A549 (cell line): ENCODE results near the gene GNG2. TPM values are rescaled to one million over a fixed set of nuclear protein-coding genes. Genes with fewer than 3 reads are reported as not detected.

ENCODE experiments used
- ATAC-seq, 2 experiments: fragments of 200-7000 bp in 1 of 2; fragments of >200 bp in 1 of 2; cut with Nextera tagmentation in 1 of 2; cut with Tn5 transposase in 1 of 2; 3 replicates each; pipeline versions ENCODE4 v1.8.0 to v1.9.1; 2018 to 2020; ENCODE audit warnings: mild to moderate bottlenecking in 1 of 2, moderate library complexity in 1 of 2
- CTCF ChIA-PET: fragments of 300-600 bp; sonication (Branson Sonifier 250); formaldehyde crosslinking; extraction: SDS; loops from one replicate; lab custom pipeline; 2021; ENCODE audit warnings: antibody characterized with exemption, inconsistent platforms; lab: Yijun Ruan, JAX
- POLR2A ChIA-PET: fragments of 350-600 bp; formaldehyde crosslinking; extraction: SDS; loops from one replicate; lab custom pipeline; 2021; ENCODE audit warnings: antibody characterized with exemption, inconsistent platforms; lab: Yijun Ruan, JAX
- DNase-seq, 2 experiments: peaks; one replicate each; pipeline versions ENCODE4 v3.0.0 to v3.0.0-alpha.2; 2011 to 2016; ENCODE audit warnings: low read depth in 1 of 2, low spot score in 1 of 2
- FAIRE-seq: peaks from 2 replicates; lab custom pipeline; 2011; peaks lifted over from hg19 to GRCh38; lab: Jason Lieb, UNC
- H3K27ac ChIP-seq, 2 experiments: fragments of >200 bp; sonication (Bioruptor Twin); formaldehyde crosslinking; 3 replicates each; pipeline ENCODE4 v1.5.1; 2016 to 2017
- H3K4me1 ChIP-seq: fragments of >200 bp; sonication (Bioruptor Twin); formaldehyde crosslinking; 3 replicates; pipeline ENCODE4 v1.6.1; 2016
- H3K4me2 ChIP-seq: fragments of >200 bp; sonication (Bioruptor Twin); formaldehyde crosslinking; 3 replicates; pipeline ENCODE4 v1.6.1; 2016
- H3K4me3 ChIP-seq: fragments of >200 bp; sonication (Bioruptor Twin); formaldehyde crosslinking; 3 replicates; pipeline ENCODE4 v1.5.1; 2016
- H3K9me3 ChIP-seq: fragments of >200 bp; sonication (Bioruptor Twin); formaldehyde crosslinking; 3 replicates; pipeline ENCODE4 v1.6.1; 2016
- ATOH8 ChIP-seq: fragments of 250-450 bp; sonication (Bioruptor Pico); IDR thresholded peaks from 2 replicates; pipeline ENCODE4 v1.5.0; 2020; ENCODE audit warnings: low read depth, mild to moderate bottlenecking, moderate library complexity
- BHLHE40 ChIP-seq: IDR thresholded peaks from 2 replicates; pipeline ENCODE4 v1.6.1; 2012; ENCODE audit warnings: low read depth, low read length, inconsistent platforms
- CTCF ChIP-seq: fragments of >200 bp; sonication (Bioruptor Twin); formaldehyde crosslinking; IDR thresholded peaks from 3 replicates; pipeline ENCODE4 v1.5.1; 2016
- EP300 ChIP-seq, 2 experiments: fragments of >200 bp; sonication (Bioruptor Twin); formaldehyde crosslinking; IDR thresholded peaks; 2 replicates in 1 of 2; 3 replicates in 1 of 2; pipeline ENCODE4 v1.6.1; 2016 to 2017
- ESRRA ChIP-seq: fragments of 150-350 bp; IDR thresholded peaks from 2 replicates; pipeline ENCODE4 v1.6.1; 2014; ENCODE audit warnings: mild to moderate bottlenecking, low read length, borderline replicate concordance
- FOSB ChIP-seq: fragments of 250-450 bp; sonication (Bioruptor Pico); IDR thresholded peaks from 2 replicates; pipeline ENCODE4 v1.5.0; 2020; ENCODE audit warnings: mild to moderate bottlenecking, moderate library complexity
- FOSL2 ChIP-seq, 2 experiments: fragments of 450-650 bp in 1 of 2; fragments of >200 bp in 1 of 2; sonication (Bioruptor Twin) in 1 of 2; formaldehyde crosslinking; IDR thresholded peaks; 2 replicates each; pipeline versions ENCODE4 v1.5.0 to v1.6.1; 2016 to 2020; ENCODE audit warnings: mild to moderate bottlenecking in 1 of 2, moderate library complexity in 1 of 2
- FOXS1 ChIP-seq: fragments of 250-450 bp; sonication (Bioruptor Pico); IDR thresholded peaks from 2 replicates; pipeline ENCODE4 v1.5.0; 2020; ENCODE audit warnings: mild to moderate bottlenecking, moderate library complexity
- GATA3 ChIP-seq: IDR thresholded peaks from 2 replicates; pipeline ENCODE4 v1.6.1; 2012; ENCODE audit warnings: borderline replicate concordance
- HDAC2 ChIP-seq: fragments of 200-600 bp; sonication (generic); IDR thresholded peaks from 2 replicates; pipeline ENCODE4 v1.6.1; 2016
- JUN ChIP-seq, 2 experiments: fragments of >200 bp; sonication (Bioruptor Twin); formaldehyde crosslinking; IDR thresholded peaks; 2 replicates in 1 of 2; 3 replicates in 1 of 2; pipeline ENCODE4 v1.6.1; 2016 to 2017
- KDM1A ChIP-seq: fragments of 200-600 bp; sonication (generic); IDR thresholded peaks from 2 replicates; pipeline ENCODE4 v1.6.1; 2016; ENCODE audit warnings: low read depth, mild to moderate bottlenecking
- KDM5A ChIP-seq: fragments of 200-600 bp; sonication (generic); IDR thresholded peaks from 2 replicates; pipeline ENCODE4 v1.6.1; 2016; ENCODE audit warnings: antibody characterized with exemption, mild to moderate bottlenecking
- MAFK ChIP-seq: fragments of 450-650 bp; IDR thresholded peaks from 2 replicates; pipeline ENCODE4 v1.6.1; 2014; ENCODE audit not compliant: partially characterized antibody
- MAZ ChIP-seq: fragments of 150-350 bp; IDR thresholded peaks from 2 replicates; pipeline ENCODE4 v1.6.1; 2014; ENCODE audit warnings: antibody characterized with exemption, low read depth, low read length, borderline replicate concordance
- NFE2L2 ChIP-seq: fragments of 150-350 bp; conservative IDR thresholded peaks from 2 replicates; pipeline ENCODE4 v1.6.1; 2014; ENCODE audit warnings: low read length
- NR3C1 ChIP-seq: fragments of >200 bp; sonication (Bioruptor Twin); formaldehyde crosslinking; IDR thresholded peaks from 3 replicates; pipeline ENCODE4 v1.6.1; 2017
- PHF8 ChIP-seq: fragments of 200-600 bp; sonication (generic); IDR thresholded peaks from 2 replicates; pipeline ENCODE4 v1.6.1; 2016; ENCODE audit warnings: low read depth, mild to moderate bottlenecking, antibody characterized with exemption, moderate library complexity, borderline replicate concordance
- POLR2A ChIP-seq: IDR thresholded peaks from 2 replicates; pipeline ENCODE4 v1.6.1; 2012; ENCODE audit warnings: mild to moderate bottlenecking, low read length
- RAD21 ChIP-seq, 2 experiments: fragments of >200 bp in 1 of 2; sonication (Bioruptor Twin) in 1 of 2; formaldehyde crosslinking in 1 of 2; IDR thresholded peaks in 1 of 2; conservative IDR thresholded peaks in 1 of 2; 2 replicates in 1 of 2; 3 replicates in 1 of 2; pipeline ENCODE4 v1.6.1; 2012 to 2018; ENCODE audit warnings: inconsistent platforms in 1 of 2
- RARB ChIP-seq: fragments of 250-450 bp; sonication (Bioruptor Pico); IDR thresholded peaks from 2 replicates; pipeline ENCODE4 v1.8.0; 2021; ENCODE audit warnings: mild to moderate bottlenecking, moderate library complexity
- SMC3 ChIP-seq: fragments of >200 bp; sonication (Bioruptor Twin); formaldehyde crosslinking; IDR thresholded peaks from 3 replicates; pipeline ENCODE4 v1.6.1; 2018; ENCODE audit warnings: inconsistent platforms
- SREBF2 ChIP-seq: fragments of 450-650 bp; IDR thresholded peaks from 2 replicates; pipeline ENCODE4 v1.6.1; 2014; ENCODE audit warnings: mild to moderate bottlenecking, moderate library complexity
- TP53 ChIP-seq: fragments of 250-450 bp; sonication (Bioruptor Pico); IDR thresholded peaks from 2 replicates; pipeline ENCODE4 v1.5.0; 2021; ENCODE audit warnings: mild to moderate bottlenecking, moderate library complexity
- ZC3H11A ChIP-seq: fragments of 450-650 bp; IDR thresholded peaks from 2 replicates; pipeline ENCODE4 v1.6.1; 2014; ENCODE audit warnings: antibody characterized with exemption, mild to moderate bottlenecking
- ZSCAN20 ChIP-seq: fragments of 250-450 bp; sonication (Bioruptor Pico); IDR thresholded peaks from 2 replicates; pipeline ENCODE4 v1.8.0; 2022; ENCODE audit warnings: mild to moderate bottlenecking, moderate library complexity
- WGBS: methylation state at CpG from one replicate; pipeline ENCODE4 v1.1.6; 2017; ENCODE audit errors: missing lambda C conversion rate; 5-methylcytosine and 5-hydroxymethylcytosine counted together
- polyA plus RNA-seq, 4 experiments: library from polyadenylated mRNA; depleted of rRNA in 3 of 4; stranded (reverse); fragments of >200 nt; fragmentation: RNase III in 1 of 4; extraction: RNeasy Plus Mini Kit Qiagen cat#74134 plus additional on column Dnase treatment in 1 of 4; gene quantifications; 2 replicates in 3 of 4; 3 replicates in 1 of 4; pipeline ENCODE4 v1.2.3, GENCODE V29; 2011 to 2017

The GNG2 gene
- polyA plus RNA-seq, 2 of the 4 experiments (the other 2 are of a cell fraction): 2.1 to 3.0 TPM

GRCh38 chr14:52007637-52008036 is 147.2 kb downstream of the GNG2 start:
- FAIRE-seq (no peak), DNase-seq (no peak)
- no peak overlapping the region for H3K4me2 ChIP-seq
- 87% methylated on average over 1 of the region's 1 CpG for WGBS
- H3K4me1 ChIP-seq: no peaks in the 10 kb centered on the region
- no peaks in the 10 kb centered on the region for H3K9me3 ChIP-seq
- no peak overlapping the region for H3K27ac ChIP-seq
- TF ChIP-seq ZC3H11A (no peak), TP53 (CRISPR knock-in tag) (no peak), MAZ (no peak), KDM5A (no peak), FOXS1 (no peak), NFE2L2 (no peak), JUN (IDR thresholded peaks at IDR 0.05) (no peak), FOSB (CRISPR knock-in tag) (no peak), ZSCAN20 (CRISPR knock-in tag) (no peak), SMC3 (no peak), BHLHE40 (no peak), EP300 (IDR thresholded peaks at IDR 0.05) (no peak), PHF8 (no peak), GATA3 (no peak), CTCF (no peak), KDM1A (no peak), FOSL2 (IDR thresholded peaks at IDR 0.05) (no peak), FOSL2 (CRISPR knock-in tag; IDR thresholded peaks at IDR 0.05) (no peak)
- TF ChIP-seq, all 56 proteins: peak for 0
- POLR2A ChIA-PET: no interaction called here
- no peak for ATAC-seq
- H3K4me3 ChIP-seq: no peak overlapping the region
- CTCF ChIA-PET: interaction anchor here (1.2 to 4.7 kb wide), 3 partner anchors 8 to 13 kb away, joined by 3 to 21 read pairs (median 8); no protein-coding TSS in a partner anchor

- no peaks in the 10 kb centered on the region for H3K9me3 ChIP-seq
- POLR2A ChIA-PET: no interaction called here
- no peak overlapping the region for H3K27ac ChIP-seq
- DNase-seq: no peak
- FAIRE-seq: no peak
- CTCF ChIA-PET: interaction anchor here (0.9 to 4.7 kb wide), 3 partner anchors 13 to 124 kb away, joined by 3 to 21 read pairs (median 4); no protein-coding TSS in a partner anchor
- H3K4me2 ChIP-seq: no peak overlapping the region
- no peak for TF ChIP-seq ATOH8 (CRISPR knock-in tag)
- no peak for TF ChIP-seq SREBF2
- TF ChIP-seq NFE2L2: no peak
- TF ChIP-seq RAD21 (conservative IDR thresholded peaks at IDR 0.05 in 1 of 2, IDR thresholded peaks at IDR 0.05 in 1 of 2): no peak
- TF ChIP-seq ESRRA: no peak
- no peak for TF ChIP-seq ZC3H11A
- TF ChIP-seq KDM5A: no peak
- TF ChIP-seq RARB (CRISPR knock-in tag): no peak
- TF ChIP-seq POLR2A: no peak
- 95% methylated on average over 4 of the region's 4 CpGs for WGBS
- H3K4me1 ChIP-seq: no peaks in the 10 kb centered on the region
- no peak for ATAC-seq
- H3K4me3 ChIP-seq: no peak overlapping the region
These were observed 147.7 kb downstream of the GNG2 start for GRCh38 chr14:52008136-52008535.

GRCh38 chr14:52010173-52010693 is 149.8 kb downstream of the GNG2 start:
- ATAC-seq (no peak), FAIRE-seq (no peak)
- Histone ChIP-seq H3K4me1 (no peaks in the 10 kb centered on the region), H3K4me2 (no peak overlapping the region)
- POLR2A ChIA-PET: no interaction called here
- WGBS: 91% methylated on average over 3 of the region's 3 CpGs
- CTCF ChIA-PET: interaction anchor here (1.5 to 4.7 kb wide), 3 partner anchors 11 to 122 kb away, joined by 3 to 21 read pairs (median 6); no protein-coding TSS in a partner anchor
- TF ChIP-seq HDAC2: no peak
- no peak for TF ChIP-seq NR3C1
- TF ChIP-seq FOSB (CRISPR knock-in tag): no peak
- TF ChIP-seq MAFK: peak; percentile 61
- TF ChIP-seq CTCF: no peak
- no peak for TF ChIP-seq RAD21 (conservative IDR thresholded peaks at IDR 0.05 in 1 of 2, IDR thresholded peaks at IDR 0.05 in 1 of 2)
- TF ChIP-seq ESRRA: no peak
- TF ChIP-seq, all 56 proteins: peak for 1
- Histone ChIP-seq H3K4me3 (no peak overlapping the region), H3K9me3 (no peaks in the 10 kb centered on the region), H3K27ac (no peak overlapping the region)
- DNase-seq: no peak
